Mammary epithelial cell (primary cell): ENCODE data around the gene PCDH17.

Source experiments
- EZH2 ChIP-seq: IDR thresholded peaks from 2 replicates; pipeline ENCODE4 v1.6.1; 2012; ENCODE audit warnings: low read length, inconsistent platforms, borderline replicate concordance
- TF ChIP-seq, protein P1 (sequence below), 2 donors: IDR thresholded peaks in 1 of 2; conservative IDR thresholded peaks in 1 of 2; 2 replicates each; pipeline ENCODE4 v1.5.1; 2011 to 2012; ENCODE audit warnings: inconsistent platforms in 2 of 2, low read length in 2 of 2, mild to moderate bottlenecking in 2 of 2, control low read depth in 1 of 2, low read depth in 1 of 2; ENCODE audit not compliant: insufficient read depth in 1 of 2; ENCODE audit errors: extremely low read depth in 1 of 2

DNA sequence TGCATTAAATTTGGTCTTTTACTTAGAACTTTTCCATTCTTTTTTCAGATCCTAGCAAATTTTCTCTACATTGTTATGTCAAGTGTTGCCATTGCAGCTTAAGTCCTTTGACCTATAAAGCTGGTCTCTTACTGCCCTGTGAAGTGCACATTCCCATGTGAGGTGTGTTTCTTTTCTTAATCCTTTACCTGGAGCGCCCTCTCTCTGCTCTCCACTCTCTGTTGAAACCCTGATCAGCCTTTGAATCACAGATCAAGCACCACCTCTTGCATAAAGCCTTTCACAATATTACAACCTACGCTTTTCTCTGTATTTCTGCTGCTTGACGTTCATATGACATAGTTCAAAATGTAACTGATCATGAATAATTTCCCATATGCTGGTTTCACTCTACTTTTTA is 84.8 kb downstream of the PCDH17 start:
- TF ChIP-seq, protein P1, sequence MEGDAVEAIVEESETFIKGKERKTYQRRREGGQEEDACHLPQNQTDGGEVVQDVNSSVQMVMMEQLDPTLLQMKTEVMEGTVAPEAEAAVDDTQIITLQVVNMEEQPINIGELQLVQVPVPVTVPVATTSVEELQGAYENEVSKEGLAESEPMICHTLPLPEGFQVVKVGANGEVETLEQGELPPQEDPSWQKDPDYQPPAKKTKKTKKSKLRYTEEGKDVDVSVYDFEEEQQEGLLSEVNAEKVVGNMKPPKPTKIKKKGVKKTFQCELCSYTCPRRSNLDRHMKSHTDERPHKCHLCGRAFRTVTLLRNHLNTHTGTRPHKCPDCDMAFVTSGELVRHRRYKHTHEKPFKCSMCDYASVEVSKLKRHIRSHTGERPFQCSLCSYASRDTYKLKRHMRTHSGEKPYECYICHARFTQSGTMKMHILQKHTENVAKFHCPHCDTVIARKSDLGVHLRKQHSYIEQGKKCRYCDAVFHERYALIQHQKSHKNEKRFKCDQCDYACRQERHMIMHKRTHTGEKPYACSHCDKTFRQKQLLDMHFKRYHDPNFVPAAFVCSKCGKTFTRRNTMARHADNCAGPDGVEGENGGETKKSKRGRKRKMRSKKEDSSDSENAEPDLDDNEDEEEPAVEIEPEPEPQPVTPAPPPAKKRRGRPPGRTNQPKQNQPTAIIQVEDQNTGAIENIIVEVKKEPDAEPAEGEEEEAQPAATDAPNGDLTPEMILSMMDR (conservative IDR thresholded peaks at IDR 0.05 in 1 of 2, IDR thresholded peaks at IDR 0.05 in 1 of 2; ENCODE audit: extremely low read depth in 1 of 2, insufficient read depth in 1 of 2, low read depth in 1 of 2, low read length in 2 of 2), result peak in 1 of 2 donors; percentile 15
- no peak for TF ChIP-seq EZH2
